Common myeloid progenitor, CD34-positive (primary cell): ENCODE data around the gene ODAD3.
A peak's percentile ranks its signal among the peaks of the same experiment; 100 is the strongest.

Source experiments
- CTCF ChIA-PET: fragments of 350-600 bp; sonication (Branson Sonifier 250); formaldehyde crosslinking; loops from one replicate; lab custom pipeline; 2021; ENCODE audit warnings: antibody characterized with exemption; lab: Charles Lee
- POLR2A ChIA-PET: fragments of 350-600 bp; sonication (Branson Sonifier 250); formaldehyde crosslinking; loops from one replicate; lab custom pipeline; 2021; ENCODE audit warnings: antibody characterized with exemption; lab: Charles Lee
- DNase-seq, 3 donors: peaks; one replicate each; pipeline versions ENCODE4 v3.0.0 to v3.0.0-alpha.2; 2013
- H3K27ac ChIP-seq, 2 experiments: 1 replicate in 1 of 2; 2 replicates in 1 of 2; pipeline ENCODE4 v1.7.0; 2013; ENCODE audit warnings: inconsistent platforms in 2 of 2, low read length in 2 of 2, mild to moderate bottlenecking in 2 of 2, low read depth in 1 of 2, moderate library complexity in 1 of 2; ENCODE audit not compliant: severe bottlenecking in 2 of 2, insufficient read depth in 1 of 2, poor library complexity in 1 of 2
- H3K27me3 ChIP-seq, 5 experiments: replicated peaks in 2 of 5; 1 replicate in 3 of 5; 2 replicates in 2 of 5; pipeline versions ENCODE4 v1.6.1 to v1.7.0; 2013; ENCODE audit warnings: low read length in 4 of 5, mild to moderate bottlenecking in 2 of 5, moderate library complexity in 2 of 5, inconsistent platforms in 1 of 5; ENCODE audit not compliant: insufficient read depth in 5 of 5, control insufficient read depth in 4 of 5
- H3K36me3 ChIP-seq, 4 experiments: 1 replicate in 2 of 4; 2 replicates in 2 of 4; pipeline versions ENCODE4 v1.6.1 to v1.7.0; 2013; ENCODE audit warnings: low read length in 3 of 4, control low read depth in 1 of 4, mild to moderate bottlenecking in 1 of 4; ENCODE audit not compliant: control insufficient read depth in 4 of 4, insufficient read depth in 4 of 4
- H3K4me1 ChIP-seq, 4 experiments: 1 replicate in 3 of 4; 2 replicates in 1 of 4; pipeline versions ENCODE4 v1.6.1 to v1.7.1; 2013; ENCODE audit warnings: low read length in 3 of 4, mild to moderate bottlenecking in 3 of 4, control low read depth in 1 of 4, inconsistent platforms in 1 of 4, moderate library complexity in 1 of 4; ENCODE audit not compliant: control insufficient read depth in 4 of 4, insufficient read depth in 4 of 4; ENCODE audit errors: control extremely low read depth in 1 of 4
- H3K4me3 ChIP-seq, 7 experiments: 1 replicate in 4 of 7; 2 replicates in 3 of 7; pipeline versions ENCODE4 v1.5.1 to v1.7.0; 2013; ENCODE audit warnings: mild to moderate bottlenecking in 7 of 7, low read length in 6 of 7, moderate library complexity in 6 of 7, inconsistent platforms in 2 of 7, low read depth in 2 of 7, control low read depth in 1 of 7; ENCODE audit not compliant: insufficient read depth in 4 of 7, control insufficient read depth in 1 of 7; ENCODE audit errors: extremely low read depth in 1 of 7
- H3K9me3 ChIP-seq, 5 experiments: 1 replicate in 4 of 5; 2 replicates in 1 of 5; pipeline versions ENCODE4 v1.6.1 to v1.7.1; 2013; ENCODE audit warnings: low read length in 4 of 5, mild to moderate bottlenecking in 2 of 5, inconsistent platforms in 1 of 5, low read depth in 1 of 5, moderate library complexity in 1 of 5; ENCODE audit not compliant: control insufficient read depth in 4 of 5, insufficient read depth in 2 of 5; ENCODE audit errors: control extremely low read depth in 1 of 5
- WGBS: methylation state at CpG from one replicate; pipeline ENCODE4 v1.1.5; 2013; ENCODE audit not compliant: insufficient coverage; 5-methylcytosine and 5-hydroxymethylcytosine counted together

The ODAD3 gene

GRCh38 chr19:11423164-11423790 is 11.6 kb downstream of the ODAD3 start:
- ChIA-PET POLR2A (no interaction called here), CTCF (interaction anchor here (0.6 to 2.2 kb wide), 7 partner anchors 9 to 157 kb away, joined by 3 to 6 read pairs (median 4); partner anchors contain the start of genes EPOR and ODAD3)
- Histone ChIP-seq H3K9me3 (no peaks in the 10 kb centered on the region), H3K4me1 (peaks cover 0 to 46% (median 35%) of the 10 kb centered on the region in 4 experiments), H3K4me3 (peak overlapping the region in 1 of 7 experiments; percentile 61), H3K27me3 (peaks cover 0 to 60% (median 37%) of the 10 kb centered on the region in 5 experiments), H3K27ac (no peak overlapping the region), H3K36me3 (no peaks in the 10 kb centered on the region)
- WGBS: 35% methylated on average over 25 of the region's 27 CpGs
- DNase-seq: peak in 2 of 3 donors; percentile 41 to 46

- H3K4me1 ChIP-seq: peaks cover 0 to 47% (median 36%) of the 10 kb centered on the region in 4 experiments
- no peaks in the 10 kb centered on the region for H3K9me3 ChIP-seq
- peaks cover 0 to 68% (median 41%) of the 10 kb centered on the region in 5 experiments for H3K27me3 ChIP-seq
- DNase-seq: peak; percentile 70 to 84 (median 81)
- CTCF ChIA-PET: interaction anchor here (0.7 to 3.9 kb wide), 10 partner anchors 10 to 141 kb away, joined by 3 to 34 read pairs (median 4); partner anchors contain the start of gene EPOR
- H3K27ac ChIP-seq: no peak overlapping the region
- WGBS: 4% methylated on average over 52 of the region's 56 CpGs
- POLR2A ChIA-PET: interaction anchor here (0.6 to 2.3 kb wide), 4 partner anchors 9 to 47 kb away, joined by 3 to 5 read pairs (median 5); partner anchors contain the start of gene EPOR
- H3K36me3 ChIP-seq: no peaks in the 10 kb centered on the region
- H3K4me3 ChIP-seq: peak overlapping the region in 4 of 7 experiments; percentile 3 to 61 (median 48)
Observed at GRCh38 chr19:11422163-11423065, 12.5 kb downstream of the ODAD3 start.

GRCh38 chr19:11421371-11422098 is 13.4 kb downstream of the ODAD3 start:
- WGBS: 3% methylated on average over 26 of the region's 36 CpGs
- peaks cover 0 to 47% (median 36%) of the 10 kb centered on the region in 4 experiments for H3K4me1 ChIP-seq
- H3K4me3 ChIP-seq: peak overlapping the region in 4 of 7 experiments; percentile 5 to 69 (median 58)
- no peaks in the 10 kb centered on the region for H3K36me3 ChIP-seq
- peak in 2 of 3 donors; percentile 42 to 49 for DNase-seq
- POLR2A ChIA-PET: interaction anchor here (0.6 to 2.3 kb wide), 4 partner anchors 10 to 46 kb away, joined by 3 to 5 read pairs (median 4); partner anchors contain the start of gene EPOR
- H3K27me3 ChIP-seq: peaks cover 0 to 77% (median 41%) of the 10 kb centered on the region in 5 experiments
- CTCF ChIA-PET: interaction anchor here (0.8 to 3.9 kb wide), 9 partner anchors 10 to 142 kb away, joined by 3 to 34 read pairs (median 4); partner anchors contain the start of gene EPOR
- no peak overlapping the region for H3K27ac ChIP-seq
- H3K9me3 ChIP-seq: no peaks in the 10 kb centered on the region

- no peak overlapping the region for H3K27ac ChIP-seq
- DNase-seq: peak in 1 of 3 donors; percentile 23
- POLR2A ChIA-PET: interaction anchor here (0.6 to 2.3 kb wide), 2 partner anchors 36 to 45 kb away, joined by 3 to 5 read pairs; no protein-coding TSS in a partner anchor
- H3K4me3 ChIP-seq: peak overlapping the region in 4 of 7 experiments; percentile 6 to 69 (median 56)
- H3K4me1 ChIP-seq: peaks cover 0 to 47% (median 36%) of the 10 kb centered on the region in 4 experiments
- H3K36me3 ChIP-seq: no peaks in the 10 kb centered on the region
- no peaks in the 10 kb centered on the region for H3K9me3 ChIP-seq
- H3K27me3 ChIP-seq: peaks cover 0 to 85% (median 43%) of the 10 kb centered on the region in 5 experiments
- 3% methylated on average over 22 of the region's 46 CpGs for WGBS
- CTCF ChIA-PET: interaction anchor here (0.8 to 3.9 kb wide), 6 partner anchors 17 to 134 kb away, joined by 3 to 34 read pairs (median 4); partner anchors contain the start of gene EPOR
Observed at GRCh38 chr19:11420429-11421370, 14.2 kb downstream of the ODAD3 start.

GRCh38 chr19:11418549-11419506 is 16.1 kb downstream of the ODAD3 start, which contains the start of gene RGL3:
Gene RGL3, minus strand, starts transcription at chr19:11419314. Its CDS starts 36 bp downstream, at chr19:11419278.
- POLR2A ChIA-PET: interaction anchor here (0.6 kb wide), 1 partner anchor 1260 kb away, joined by 4 read pairs; no protein-coding TSS in a partner anchor
- 8% methylated on average over 62 of the region's 72 CpGs for WGBS
- peaks cover 0 to 45% (median 36%) of the 10 kb centered on the region in 4 experiments for H3K4me1 ChIP-seq
- H3K9me3 ChIP-seq: no peaks in the 10 kb centered on the region
- peak within 1 kb of the TSS in 1 of 7 experiments; percentile 50 for H3K4me3 ChIP-seq
- H3K36me3 ChIP-seq: no peaks in the 10 kb centered on the region
- CTCF ChIA-PET: interaction anchor here (1.4 to 3.9 kb wide), 4 partner anchors 15 to 45 kb away, joined by 4 to 34 read pairs (median 4); partner anchors contain the start of genes EPOR and SWSAP1
- H3K27ac ChIP-seq: no peak within 1 kb of the TSS
- DNase-seq: no peak
- H3K27me3 ChIP-seq: peaks cover 0 to 85% (median 41%) of the 10 kb centered on the region in 5 experiments
